Skeletal muscle tissue (tissue), 4 donors: Measurements from ENCODE around the gene KIAA1614. TPM values are rescaled to one million over a fixed set of nuclear protein-coding genes. Genes with fewer than 3 reads are reported as not detected.

ENCODE experiments used
- H3K27ac ChIP-seq: one replicate; pipeline ENCODE4 v1.7.0; 2013; ENCODE audit warnings: mild to moderate bottlenecking, low read depth, low read length, inconsistent platforms
- H3K27me3 ChIP-seq, 3 donors: one replicate each; pipeline ENCODE4 v1.7.0; 2013; ENCODE audit warnings: low read length in 3 of 3; ENCODE audit not compliant: control insufficient read depth in 3 of 3, insufficient read depth in 3 of 3
- H3K36me3 ChIP-seq, 3 donors: one replicate each; pipeline ENCODE4 v1.7.0; 2013; ENCODE audit warnings: low read length in 3 of 3; ENCODE audit not compliant: control insufficient read depth in 3 of 3, insufficient read depth in 3 of 3
- H3K4me1 ChIP-seq, 3 donors: one replicate each; pipeline ENCODE4 v1.7.0; 2013; ENCODE audit warnings: low read length in 3 of 3, mild to moderate bottlenecking in 3 of 3; ENCODE audit not compliant: control insufficient read depth in 3 of 3, insufficient read depth in 3 of 3
- H3K4me3 ChIP-seq, 3 donors: one replicate each; pipeline ENCODE4 v1.7.0; 2013; ENCODE audit warnings: low read length in 3 of 3
- H3K9ac ChIP-seq, 3 donors: one replicate each; pipeline ENCODE4 v1.7.0; 2013; ENCODE audit warnings: low read length in 3 of 3, mild to moderate bottlenecking in 3 of 3, moderate library complexity in 2 of 3, low read depth in 1 of 3
- H3K9me3 ChIP-seq, 3 donors: one replicate each; pipeline ENCODE4 v1.7.0; 2013; ENCODE audit warnings: low read length in 3 of 3; ENCODE audit not compliant: control insufficient read depth in 3 of 3
- total RNA-seq: library from RNA; depleted of rRNA; stranded (reverse); fragments of >200 nt; gene quantifications from one replicate; pipeline ENCODE4 v1.2.3, GENCODE V29; 2014
- donor health status: Osteomylitis.

Gene KIAA1614
- total RNA-seq, 1 donor from 2014 or later = 13.6 TPM

GRCh38 chr1:180948641-180949615, 36.2 kb downstream of the KIAA1614 start:
- H3K27ac ChIP-seq = no peak overlapping the region
- peaks cover 0 to 11% (median 9%) of the 10 kb centered on the region in 3 donors for H3K36me3 ChIP-seq

GRCh38 chr1:180949616-180950000, 36.9 kb downstream of the KIAA1614 start:
- Histone ChIP-seq H3K36me3 (peaks cover 0 to 11% (median 7%) of the 10 kb centered on the region in 3 donors), H3K27ac (no peak overlapping the region), H3K27me3 (no peaks in the 10 kb centered on the region), H3K9ac (no peak overlapping the region), H3K4me1 (peaks cover 14 to 34% (median 21%) of the 10 kb centered on the region in 3 donors), H3K9me3 (peaks cover 0 to 2% (median 0%) of the 10 kb centered on the region in 3 donors), H3K4me3 (no peak overlapping the region)

More at GRCh38 chr1:180948641-180949615, 36.2 kb downstream of the KIAA1614 start:
- Histone ChIP-seq H3K4me3 (no peak overlapping the region), H3K9me3 (peaks cover 0 to 2% (median 0%) of the 10 kb centered on the region in 3 donors), H3K4me1 (peaks cover 9 to 28% (median 18%) of the 10 kb centered on the region in 3 donors), H3K27me3 (no peaks in the 10 kb centered on the region), H3K9ac (no peak overlapping the region)

- no peaks in the 10 kb centered on the region for H3K27me3 ChIP-seq
- peaks cover 0 to 11% (median 6%) of the 10 kb centered on the region in 3 donors for H3K36me3 ChIP-seq
Observed at GRCh38 chr1:180950321-180950720, 37.6 kb downstream of the KIAA1614 start.

GRCh38 chr1:180951186-180951745, 38.6 kb downstream of the KIAA1614 start:
- no peaks in the 10 kb centered on the region for H3K27me3 ChIP-seq
- no peak overlapping the region for H3K27ac ChIP-seq
- H3K4me1 ChIP-seq = peaks cover 25 to 46% (median 31%) of the 10 kb centered on the region in 3 donors
- H3K36me3 ChIP-seq = peaks cover 0 to 11% (median 6%) of the 10 kb centered on the region in 3 donors
- peak overlapping the region in 1 of 3 donors; percentile 8 for H3K9ac ChIP-seq
- no peaks in the 10 kb centered on the region for H3K9me3 ChIP-seq
- H3K4me3 ChIP-seq = no peak overlapping the region

More at GRCh38 chr1:180950321-180950720, 37.6 kb downstream of the KIAA1614 start:
- Histone ChIP-seq H3K27ac (no peak overlapping the region), H3K4me3 (no peak overlapping the region), H3K4me1 (peaks cover 15 to 37% (median 22%) of the 10 kb centered on the region in 3 donors), H3K9me3 (peaks cover 0 to 2% (median 0%) of the 10 kb centered on the region in 3 donors), H3K9ac (no peak overlapping the region)

- H3K4me1 ChIP-seq = peaks cover 27 to 54% (median 38%) of the 10 kb centered on the region in 3 donors
- H3K4me3 ChIP-seq = no peak overlapping the region
- H3K9ac ChIP-seq = peak overlapping the region in 1 of 3 donors; percentile 8
- no peaks in the 10 kb centered on the region for H3K27me3 ChIP-seq
- no peaks in the 10 kb centered on the region for H3K9me3 ChIP-seq
- peaks cover 0 to 10% (median 6%) of the 10 kb centered on the region in 3 donors for H3K36me3 ChIP-seq
- no peak overlapping the region for H3K27ac ChIP-seq
Observed at GRCh38 chr1:180951836-180952656, 39.3 kb downstream of the KIAA1614 start.

GRCh38 chr1:180952657-180953013, 39.9 kb downstream of the KIAA1614 start:
- Histone ChIP-seq H3K9me3 (no peaks in the 10 kb centered on the region), H3K27me3 (no peaks in the 10 kb centered on the region), H3K4me3 (no peak overlapping the region), H3K4me1 (peaks cover 27 to 59% (median 38%) of the 10 kb centered on the region in 3 donors), H3K9ac (no peak overlapping the region), H3K36me3 (peaks cover 0 to 10% (median 6%) of the 10 kb centered on the region in 3 donors), H3K27ac (no peak overlapping the region)

GRCh38 chr1:180953291-180954004, 40.8 kb downstream of the KIAA1614 start:
- Histone ChIP-seq H3K27me3 (no peaks in the 10 kb centered on the region), H3K4me3 (peak overlapping the region; percentile 31 to 67 (median 63)), H3K36me3 (peaks cover 0 to 10% (median 6%) of the 10 kb centered on the region in 3 donors), H3K9me3 (no peaks in the 10 kb centered on the region), H3K4me1 (peaks cover 27 to 59% (median 38%) of the 10 kb centered on the region in 3 donors), H3K9ac (peak overlapping the region in 2 of 3 donors; percentile 69 to 73), H3K27ac (no peak overlapping the region)

- peaks cover 27 to 59% (median 38%) of the 10 kb centered on the region in 3 donors for H3K4me1 ChIP-seq
- H3K4me3 ChIP-seq = peak overlapping the region; percentile 23 to 67 (median 63)
- no peak overlapping the region for H3K27ac ChIP-seq
- H3K27me3 ChIP-seq = no peaks in the 10 kb centered on the region
- H3K9me3 ChIP-seq = no peaks in the 10 kb centered on the region
- H3K36me3 ChIP-seq = peaks cover 0 to 7% (median 6%) of the 10 kb centered on the region in 3 donors
- peak overlapping the region in 2 of 3 donors; percentile 69 to 73 for H3K9ac ChIP-seq
Observed at GRCh38 chr1:180954005-180954800, 41.5 kb downstream of the KIAA1614 start.
